Colonic mucosa (tissue), 4 donors: ENCODE data around the gene CCL11. TPM values are rescaled to one million over a fixed set of nuclear protein-coding genes. Genes with fewer than 3 reads are reported as not detected.

ENCODE experiments used
- DNase-seq: peaks from one replicate; pipeline ENCODE4 v3.0.0-alpha.2; 2020
- H3K27ac ChIP-seq: fragments of 200-600 bp; one replicate; pipeline ENCODE4 v1.8.0; 2021
- H3K27me3 ChIP-seq: fragments of 200-600 bp; one replicate; pipeline ENCODE4 v1.8.0; 2021
- H3K36me3 ChIP-seq: fragments of 200-600 bp; one replicate; pipeline ENCODE4 v1.8.0; 2021
- H3K4me1 ChIP-seq: fragments of 200-600 bp; one replicate; pipeline ENCODE4 v1.8.0; 2021; ENCODE audit warnings: mild to moderate bottlenecking
- H3K4me3 ChIP-seq: fragments of 200-600 bp; one replicate; pipeline ENCODE4 v1.8.0; 2021
- H3K9ac ChIP-seq, 2 donors: one replicate each; pipeline ENCODE4 v1.7.0; 2013; ENCODE audit warnings: control low read depth in 2 of 2, low read depth in 2 of 2, low read length in 2 of 2
- H3K9me3 ChIP-seq: fragments of 200-600 bp; one replicate; pipeline ENCODE4 v1.8.0; 2021
- intact Hi-C: fragments of 100-400 bp; cut with DNase I; formaldehyde crosslinking; loops from one replicate; pipeline ENCODE4 v1.14.1; 2022
- total RNA-seq, 2 donors: library from RNA; stranded (reverse); fragmentation: NEBNext Ultra II Directional in 1 of 2; extraction: Animal tissue kit (Norgen Biotek cat#: 25700) in 1 of 2; gene quantifications; one replicate each; pipeline ENCODE4 v1.2.1, GENCODE V29; 2021
- TF ChIP-seq, protein P1 (sequence below): fragments of 200-600 bp; IDR thresholded peaks from one replicate; pipeline ENCODE4 v1.8.0; 2022; ENCODE audit warnings: antibody characterized with exemption, mild to moderate bottlenecking
- donor health status: healthy.
- donor health status: DM: no; HTN: no; CAD: no.
- donor health status: DM: no; HTN: no; CAD: no.

CCL11 gene
- total RNA-seq, 2 donors from 2014 or later, result 0.25 to 10.9 TPM

DNA sequence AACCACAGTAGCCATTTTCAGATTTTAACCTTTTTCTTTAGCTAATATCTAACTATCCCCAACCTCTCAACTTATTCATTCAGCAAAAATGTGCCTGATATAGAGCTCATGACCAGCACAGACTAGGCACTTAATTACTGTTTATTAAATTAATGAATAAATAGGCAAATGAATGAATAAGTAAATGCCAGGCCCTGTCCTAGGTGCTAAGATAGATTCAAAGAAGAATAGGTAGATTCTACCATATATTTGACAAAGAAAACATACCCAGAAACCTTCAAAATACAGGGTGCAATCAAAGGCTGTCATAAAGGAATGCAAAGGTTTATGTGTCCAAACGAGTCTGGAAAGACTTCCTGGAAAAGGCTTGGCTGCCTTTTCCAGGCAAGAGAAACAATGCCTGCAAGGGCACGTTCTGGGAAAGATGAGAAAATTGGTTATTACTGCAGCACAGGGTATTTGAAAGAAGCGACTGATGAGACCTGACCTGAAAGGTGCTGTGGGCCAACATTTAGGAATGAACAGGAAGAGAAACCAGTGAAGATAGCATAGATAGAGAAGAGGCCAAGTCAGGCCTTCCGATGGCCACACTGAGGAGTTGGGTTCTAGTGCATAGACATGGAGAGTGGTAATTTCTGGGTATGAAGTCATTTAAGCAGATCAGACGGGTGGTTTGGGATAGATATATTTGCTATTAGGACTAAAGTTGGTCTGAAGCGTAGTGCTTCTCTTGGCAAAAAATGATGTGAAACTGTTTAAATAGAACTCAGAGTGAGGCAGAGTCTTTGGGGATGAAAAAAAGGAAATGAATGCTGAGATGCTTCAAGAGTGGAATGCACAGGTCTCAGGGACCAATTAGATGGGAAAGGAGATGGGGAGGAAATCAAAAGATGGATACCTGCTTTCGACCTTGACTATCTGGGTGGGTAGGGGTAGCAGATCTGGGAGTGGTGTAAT lies 41.9 kb upstream of the CCL11 start:
- H3K36me3 ChIP-seq, result no peaks in the 10 kb centered on the region
- DNase-seq, result no peak
- no peak overlapping the region for H3K9ac ChIP-seq
- H3K27me3 ChIP-seq, result no peaks in the 10 kb centered on the region
- peak overlapping the region; percentile 20 for H3K27ac ChIP-seq
- intact Hi-C loops, result no loop called here
- TF ChIP-seq, protein P1, sequence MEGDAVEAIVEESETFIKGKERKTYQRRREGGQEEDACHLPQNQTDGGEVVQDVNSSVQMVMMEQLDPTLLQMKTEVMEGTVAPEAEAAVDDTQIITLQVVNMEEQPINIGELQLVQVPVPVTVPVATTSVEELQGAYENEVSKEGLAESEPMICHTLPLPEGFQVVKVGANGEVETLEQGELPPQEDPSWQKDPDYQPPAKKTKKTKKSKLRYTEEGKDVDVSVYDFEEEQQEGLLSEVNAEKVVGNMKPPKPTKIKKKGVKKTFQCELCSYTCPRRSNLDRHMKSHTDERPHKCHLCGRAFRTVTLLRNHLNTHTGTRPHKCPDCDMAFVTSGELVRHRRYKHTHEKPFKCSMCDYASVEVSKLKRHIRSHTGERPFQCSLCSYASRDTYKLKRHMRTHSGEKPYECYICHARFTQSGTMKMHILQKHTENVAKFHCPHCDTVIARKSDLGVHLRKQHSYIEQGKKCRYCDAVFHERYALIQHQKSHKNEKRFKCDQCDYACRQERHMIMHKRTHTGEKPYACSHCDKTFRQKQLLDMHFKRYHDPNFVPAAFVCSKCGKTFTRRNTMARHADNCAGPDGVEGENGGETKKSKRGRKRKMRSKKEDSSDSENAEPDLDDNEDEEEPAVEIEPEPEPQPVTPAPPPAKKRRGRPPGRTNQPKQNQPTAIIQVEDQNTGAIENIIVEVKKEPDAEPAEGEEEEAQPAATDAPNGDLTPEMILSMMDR, result no peak
- H3K4me1 ChIP-seq, result no peaks in the 10 kb centered on the region
- no peak overlapping the region for H3K4me3 ChIP-seq
- no peaks in the 10 kb centered on the region for H3K9me3 ChIP-seq

DNA sequence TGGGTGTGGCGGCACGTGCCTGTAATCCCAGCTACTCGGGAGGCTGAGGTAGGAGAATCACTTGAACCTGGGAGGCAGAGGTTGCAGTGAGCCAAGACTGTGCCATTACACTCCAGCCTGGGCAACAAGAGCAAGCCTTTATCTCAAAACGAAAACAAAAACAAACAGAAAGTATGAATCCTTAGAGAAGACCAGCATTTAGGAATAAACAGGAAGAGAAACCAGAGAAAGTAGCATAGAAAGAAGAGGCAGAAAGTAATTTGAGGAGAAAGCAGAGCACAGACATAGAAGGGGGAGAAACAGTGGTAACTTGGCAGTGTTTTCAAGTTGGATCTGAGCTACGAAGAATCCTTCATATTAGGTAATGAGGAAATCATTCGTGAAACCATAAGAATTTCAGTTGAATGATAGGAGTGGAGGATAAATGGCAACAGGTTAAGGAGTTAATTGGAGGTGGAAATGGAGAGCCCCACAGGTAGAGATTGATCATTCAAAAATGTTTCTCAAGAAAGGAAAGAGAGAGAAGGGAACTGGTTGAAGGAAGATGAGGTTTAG lies 40.1 kb upstream of the CCL11 start:
- no peaks in the 10 kb centered on the region for H3K9me3 ChIP-seq
- no peaks in the 10 kb centered on the region for H3K4me1 ChIP-seq
- TF ChIP-seq, protein P1, result no peak
- no peaks in the 10 kb centered on the region for H3K36me3 ChIP-seq
- intact Hi-C loops, result no loop called here
- no peak for DNase-seq
- no peak overlapping the region for H3K27ac ChIP-seq
- no peak overlapping the region for H3K4me3 ChIP-seq
- H3K27me3 ChIP-seq, result no peaks in the 10 kb centered on the region
- no peak overlapping the region for H3K9ac ChIP-seq

DNA sequence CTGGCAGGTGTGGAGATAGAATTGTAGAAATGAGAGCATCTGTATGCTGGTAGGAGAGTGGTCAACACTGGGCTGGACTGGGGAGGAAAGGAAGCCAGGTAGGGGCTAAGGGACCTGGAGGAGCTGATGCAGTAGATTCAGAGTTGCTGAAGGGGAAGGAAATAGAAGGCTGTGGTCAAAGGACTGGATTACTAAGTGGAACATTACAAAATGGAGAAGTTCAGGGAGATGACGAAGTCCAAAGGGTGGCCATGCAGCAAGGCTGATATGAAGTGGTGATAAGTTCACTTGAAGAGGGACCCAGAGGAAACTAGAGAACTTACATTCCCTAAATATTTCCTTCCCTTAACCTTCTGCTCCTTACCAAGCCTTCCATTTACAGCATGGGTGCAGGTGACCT lies 39.1 kb upstream of the CCL11 start:
- TF ChIP-seq, protein P1, result no peak
- DNase-seq, result no peak
- Histone ChIP-seq H3K27ac (no peak overlapping the region), H3K36me3 (no peaks in the 10 kb centered on the region), H3K9me3 (no peaks in the 10 kb centered on the region), H3K27me3 (no peaks in the 10 kb centered on the region), H3K4me3 (no peak overlapping the region), H3K9ac (no peak overlapping the region), H3K4me1 (no peaks in the 10 kb centered on the region)
- intact Hi-C loops, result no loop called here

- H3K4me3 ChIP-seq, result no peak overlapping the region
- no peaks in the 10 kb centered on the region for H3K27me3 ChIP-seq
- H3K36me3 ChIP-seq, result no peaks in the 10 kb centered on the region
- H3K27ac ChIP-seq, result no peak overlapping the region
- no peak overlapping the region for H3K9ac ChIP-seq
- H3K4me1 ChIP-seq, result no peaks in the 10 kb centered on the region
- DNase-seq, result no peak
- H3K9me3 ChIP-seq, result no peaks in the 10 kb centered on the region
- intact Hi-C loops, result no loop called here
- TF ChIP-seq, protein P1, result no peak
Measured at GRCh38 chr17:34246881-34247280, 38.7 kb upstream of the CCL11 start.

DNA sequence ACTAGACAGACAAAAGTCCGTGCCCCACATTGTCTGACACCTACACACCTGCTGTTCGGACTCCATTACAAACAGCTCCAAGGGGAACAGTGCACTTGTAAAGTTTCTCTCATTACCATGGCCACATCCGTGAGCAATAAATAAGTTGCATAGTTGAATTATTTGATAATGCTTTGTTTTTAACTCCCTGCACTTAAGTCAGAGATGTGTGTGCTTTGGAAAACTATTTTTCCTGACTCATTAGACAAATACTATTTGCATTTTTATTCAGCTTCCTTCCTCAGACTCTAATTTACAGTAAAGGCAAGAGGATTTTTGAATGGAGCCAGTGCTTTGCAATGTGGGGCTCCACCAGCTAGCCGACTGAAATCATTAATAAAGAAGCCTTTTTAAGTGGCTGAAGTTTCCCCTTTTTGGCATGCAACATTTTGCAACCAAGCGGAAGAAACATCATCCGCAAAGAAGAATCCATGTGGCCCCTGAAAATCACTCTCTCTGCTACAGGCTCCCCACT lies 37.0 kb upstream of the CCL11 start:
- H3K4me1 ChIP-seq, result no peaks in the 10 kb centered on the region
- TF ChIP-seq, protein P1, result no peak
- no peak overlapping the region for H3K4me3 ChIP-seq
- H3K27me3 ChIP-seq, result no peaks in the 10 kb centered on the region
- no peak for DNase-seq
- no peaks in the 10 kb centered on the region for H3K9me3 ChIP-seq
- H3K27ac ChIP-seq, result peak overlapping the region; percentile 40
- intact Hi-C loops, result no loop called here
- H3K36me3 ChIP-seq, result no peaks in the 10 kb centered on the region
- H3K9ac ChIP-seq, result no peak overlapping the region
